Endothelial cell (in vitro differentiated cells): Measurements from ENCODE around the gene SLC38A1. TPM values are rescaled to one million over a fixed set of nuclear protein-coding genes. Genes with fewer than 3 reads are reported as not detected.
A peak's percentile ranks its signal among the peaks of the same experiment; 100 is the strongest.

Experiments
- DNase-seq: peaks from one replicate; pipeline ENCODE4 v3.0.0; 2021; ENCODE audit warnings: low spot score
- H3K27ac Mint-ChIP-seq: one replicate; pipeline ENCODE4 v1.8.0; 2021; ENCODE audit warnings: mixed read lengths, inconsistent platforms; ENCODE audit not compliant: unreplicated experiment
- H3K27me3 Mint-ChIP-seq: one replicate; pipeline ENCODE4 v1.8.0; 2021; ENCODE audit warnings: mild to moderate bottlenecking, moderate library complexity, mixed read lengths, inconsistent platforms; ENCODE audit not compliant: unreplicated experiment
- H3K36me3 Mint-ChIP-seq: one replicate; pipeline ENCODE4 v1.8.0; 2021; ENCODE audit warnings: mild to moderate bottlenecking, low read depth, mixed read lengths, inconsistent platforms; ENCODE audit not compliant: unreplicated experiment
- H3K4me1 Mint-ChIP-seq: one replicate; pipeline ENCODE4 v1.8.0; 2021; ENCODE audit warnings: mild to moderate bottlenecking, mixed read lengths, inconsistent platforms; ENCODE audit not compliant: unreplicated experiment
- H3K4me3 Mint-ChIP-seq: one replicate; pipeline ENCODE4 v1.8.0; 2021; ENCODE audit warnings: mild to moderate bottlenecking, mixed read lengths, inconsistent platforms; ENCODE audit not compliant: unreplicated experiment
- H3K9me3 Mint-ChIP-seq: one replicate; pipeline ENCODE4 v1.8.0; 2021; ENCODE audit warnings: mixed read lengths, inconsistent platforms; ENCODE audit not compliant: unreplicated experiment
- total RNA-seq: library from RNA; stranded (reverse); fragmentation: NEBNext Ultra II Directional; extraction: Animal tissue kit (Norgen Biotek cat#: 25700); gene quantifications from one replicate; pipeline ENCODE4 v1.2.1, GENCODE V29; 2021; ENCODE audit not compliant: unreplicated experiment
- TF ChIP-seq, protein P1 (sequence below): fragments of 200-600 bp; sonication (generic); IDR thresholded peaks from one replicate; pipeline ENCODE4 v1.5.0; 2021; ENCODE audit warnings: antibody characterized with exemption; ENCODE audit not compliant: unreplicated experiment

The SLC38A1 gene
- total RNA-seq, 1 donor from 2014 or later: 100 TPM

DNA sequence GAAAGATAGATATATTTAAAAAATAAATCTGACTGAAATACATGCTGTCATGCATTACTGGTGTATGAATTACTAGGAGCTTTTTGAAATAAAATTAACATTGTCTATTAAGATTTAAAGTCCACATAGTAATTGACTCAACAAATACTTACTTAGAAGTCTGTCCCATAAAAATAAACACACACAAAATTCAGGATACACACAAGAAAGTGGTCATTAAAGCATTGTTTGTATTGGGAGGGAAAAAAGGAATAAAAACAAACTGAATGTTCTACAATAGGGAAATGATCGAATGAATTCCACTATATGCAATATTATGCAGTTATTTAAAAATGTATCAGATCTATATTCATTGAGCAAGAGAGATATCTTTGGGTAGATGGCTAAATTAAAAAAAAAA, 118.9 kb downstream of the SLC38A1 start:
- Mint-ChIP-seq H3K27me3 (no peaks in the 10 kb centered on the region), H3K4me3 (no peak overlapping the region)
- DNase-seq: no peak

DNA sequence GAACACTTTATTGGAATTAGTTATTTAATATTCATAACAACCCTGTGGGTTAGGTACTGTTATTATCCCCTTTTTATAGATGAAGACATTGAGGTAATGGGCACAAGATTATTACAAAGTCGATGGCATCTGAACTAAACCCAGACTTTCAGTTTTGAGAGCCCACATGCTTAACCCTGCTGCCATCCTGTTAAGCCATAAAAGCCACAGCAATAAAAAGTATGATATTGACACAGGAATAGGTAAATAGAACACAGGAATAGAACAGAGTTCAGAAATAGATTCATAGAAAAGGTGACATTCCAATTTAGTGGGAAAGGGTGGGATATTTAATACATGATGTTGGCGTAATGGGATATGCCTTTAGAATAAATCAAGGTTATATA, 119.8 kb downstream of the SLC38A1 start:
- DNase-seq: no peak
- Mint-ChIP-seq H3K36me3 (no peaks in the 10 kb centered on the region), H3K9me3 (no peaks in the 10 kb centered on the region), H3K27me3 (no peaks in the 10 kb centered on the region), H3K27ac (no peak overlapping the region), H3K4me1 (peaks cover 24% of the 10 kb centered on the region), H3K4me3 (no peak overlapping the region)
- TF ChIP-seq, protein P1, sequence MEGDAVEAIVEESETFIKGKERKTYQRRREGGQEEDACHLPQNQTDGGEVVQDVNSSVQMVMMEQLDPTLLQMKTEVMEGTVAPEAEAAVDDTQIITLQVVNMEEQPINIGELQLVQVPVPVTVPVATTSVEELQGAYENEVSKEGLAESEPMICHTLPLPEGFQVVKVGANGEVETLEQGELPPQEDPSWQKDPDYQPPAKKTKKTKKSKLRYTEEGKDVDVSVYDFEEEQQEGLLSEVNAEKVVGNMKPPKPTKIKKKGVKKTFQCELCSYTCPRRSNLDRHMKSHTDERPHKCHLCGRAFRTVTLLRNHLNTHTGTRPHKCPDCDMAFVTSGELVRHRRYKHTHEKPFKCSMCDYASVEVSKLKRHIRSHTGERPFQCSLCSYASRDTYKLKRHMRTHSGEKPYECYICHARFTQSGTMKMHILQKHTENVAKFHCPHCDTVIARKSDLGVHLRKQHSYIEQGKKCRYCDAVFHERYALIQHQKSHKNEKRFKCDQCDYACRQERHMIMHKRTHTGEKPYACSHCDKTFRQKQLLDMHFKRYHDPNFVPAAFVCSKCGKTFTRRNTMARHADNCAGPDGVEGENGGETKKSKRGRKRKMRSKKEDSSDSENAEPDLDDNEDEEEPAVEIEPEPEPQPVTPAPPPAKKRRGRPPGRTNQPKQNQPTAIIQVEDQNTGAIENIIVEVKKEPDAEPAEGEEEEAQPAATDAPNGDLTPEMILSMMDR: no peak

More for the DNA sequence above, 118.9 kb downstream of the SLC38A1 start:
- peak overlapping the region; percentile 76 for H3K27ac Mint-ChIP-seq
- no peaks in the 10 kb centered on the region for H3K9me3 Mint-ChIP-seq
- TF ChIP-seq, protein P1: no peak
- no peaks in the 10 kb centered on the region for H3K36me3 Mint-ChIP-seq
- H3K4me1 Mint-ChIP-seq: peaks cover 24% of the 10 kb centered on the region

DNA sequence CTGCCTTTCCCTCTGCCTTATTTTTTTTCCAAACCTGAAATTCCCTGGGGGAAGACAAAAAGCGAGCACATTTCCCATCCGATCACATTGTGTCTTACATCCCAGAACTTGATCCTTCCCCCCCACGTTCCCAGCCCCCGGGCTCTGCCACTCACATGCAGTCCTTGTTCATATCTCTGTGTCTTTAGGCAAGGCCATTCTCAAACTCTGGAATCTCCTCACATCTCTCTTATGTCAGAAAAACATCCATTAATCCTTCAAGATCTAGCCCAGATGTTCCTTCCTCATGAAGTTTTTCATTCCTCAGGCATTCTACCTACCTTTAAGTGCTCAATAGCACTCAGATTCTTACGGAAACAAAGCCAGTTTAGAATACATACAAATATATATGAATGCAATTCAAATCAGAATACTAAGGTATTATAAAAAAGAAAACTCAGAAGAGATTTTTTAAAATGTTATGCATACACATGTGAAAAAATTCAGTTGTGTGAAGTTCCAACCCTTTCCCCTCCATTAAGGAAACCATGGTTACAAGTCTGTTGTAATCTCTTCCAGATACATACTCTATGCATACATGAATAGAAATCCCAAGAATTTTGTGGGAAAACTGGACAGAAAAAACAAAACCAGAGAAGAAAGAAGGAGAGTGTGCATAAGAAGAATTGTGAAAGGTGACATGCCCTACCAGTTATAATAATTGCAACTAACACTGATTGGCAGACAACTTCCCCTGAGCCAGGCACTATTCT, 120.3 kb downstream of the SLC38A1 start:
- Mint-ChIP-seq H3K36me3 (no peaks in the 10 kb centered on the region), H3K4me1 (peaks cover 24% of the 10 kb centered on the region), H3K27ac (no peak overlapping the region), H3K27me3 (no peaks in the 10 kb centered on the region), H3K9me3 (no peaks in the 10 kb centered on the region), H3K4me3 (no peak overlapping the region)
- TF ChIP-seq, protein P1: no peak
- no peak for DNase-seq

DNA sequence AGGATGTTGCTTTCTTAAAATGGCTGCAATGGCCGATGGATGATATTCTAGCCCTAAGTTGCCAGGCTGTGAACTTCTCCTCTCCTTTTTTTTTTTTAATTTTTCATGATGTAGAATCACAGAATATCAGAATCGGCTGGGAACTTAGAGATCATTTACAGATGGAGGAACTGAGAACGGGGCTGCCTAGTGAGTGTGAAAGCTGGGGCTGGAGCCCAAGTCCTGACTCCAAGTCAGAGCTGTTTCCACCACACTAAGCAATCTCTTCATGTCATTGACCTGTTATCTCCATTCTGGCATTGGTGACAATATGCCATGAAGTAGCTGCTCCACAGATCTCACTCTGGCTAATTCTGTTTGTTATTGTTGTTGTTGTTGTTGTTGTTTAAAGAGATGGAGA, 121.7 kb downstream of the SLC38A1 start:
- no peak for DNase-seq
- Mint-ChIP-seq H3K9me3 (no peaks in the 10 kb centered on the region), H3K27me3 (peaks cover 1% of the 10 kb centered on the region), H3K4me1 (peaks cover 20% of the 10 kb centered on the region), H3K27ac (no peak overlapping the region), H3K36me3 (no peaks in the 10 kb centered on the region), H3K4me3 (no peak overlapping the region)
- TF ChIP-seq, protein P1: no peak

DNA sequence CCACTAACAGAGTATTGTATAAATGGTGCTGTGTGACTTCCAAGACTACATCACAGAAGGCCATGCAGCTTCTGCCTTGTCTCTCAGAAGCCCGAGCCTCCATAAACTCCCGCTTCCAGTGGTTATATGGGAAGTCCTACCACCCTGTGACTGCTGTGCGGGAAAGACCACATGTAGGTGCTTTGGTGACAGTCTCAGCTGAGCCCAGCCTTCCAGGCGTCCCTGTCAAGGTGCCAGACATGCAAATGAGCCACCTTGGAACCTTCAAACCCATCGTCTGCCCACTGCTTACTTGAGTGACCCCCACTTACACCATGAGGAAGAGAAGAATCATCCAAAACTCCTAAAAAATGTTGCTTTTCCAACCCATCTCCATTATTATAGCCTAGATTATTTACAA, 123.0 kb downstream of the SLC38A1 start:
- TF ChIP-seq, protein P1: no peak
- H3K4me3 Mint-ChIP-seq: no peak overlapping the region
- DNase-seq: no peak
- no peak overlapping the region for H3K27ac Mint-ChIP-seq
- peaks cover 18% of the 10 kb centered on the region for H3K4me1 Mint-ChIP-seq
- H3K36me3 Mint-ChIP-seq: no peaks in the 10 kb centered on the region
- no peaks in the 10 kb centered on the region for H3K9me3 Mint-ChIP-seq
- H3K27me3 Mint-ChIP-seq: peaks cover 1% of the 10 kb centered on the region
